MM.1S (cell line): Measurements from ENCODE around the gene ARHGDIB.

Experiments
- DNase-seq: peaks from one replicate; pipeline ENCODE4 v3.0.0-alpha.2; 2015
- H2AFZ ChIP-seq: fragments of 300-600 bp; sonication (generic); 2 replicates; pipeline ENCODE4 v1.6.0; 2016; ENCODE audit warnings: antibody characterized with exemption, low read length
- H3F3A ChIP-seq: fragments of 300-600 bp; sonication (generic); 2 replicates; pipeline ENCODE4 v1.6.1; 2016; ENCODE audit warnings: mild to moderate bottlenecking, antibody characterized with exemption, low read length, moderate library complexity, mixed read lengths; ENCODE audit not compliant: insufficient read depth
- H3K27ac ChIP-seq: fragments of 300-600 bp; sonication (generic); 2 replicates; pipeline ENCODE4 v1.5.1; 2016; ENCODE audit warnings: mild to moderate bottlenecking, low read length
- H3K27me3 ChIP-seq: fragments of 300-600 bp; sonication (generic); replicated peaks from 2 replicates; pipeline ENCODE4 v1.6.0; 2016; ENCODE audit warnings: low read length; ENCODE audit not compliant: insufficient read depth
- H3K36me3 ChIP-seq: fragments of 300-600 bp; sonication (generic); replicated peaks from 2 replicates; pipeline ENCODE4 v1.6.1; 2016; ENCODE audit warnings: mild to moderate bottlenecking, low read length, mixed read lengths; ENCODE audit not compliant: insufficient read depth
- H3K4me1 ChIP-seq: fragments of 300-600 bp; sonication (generic); 2 replicates; pipeline ENCODE4 v1.6.1; 2016; ENCODE audit warnings: low read length, mixed read lengths
- H3K4me2 ChIP-seq: fragments of 300-600 bp; sonication (generic); 2 replicates; pipeline ENCODE4 v1.6.0; 2016; ENCODE audit warnings: low read depth, low read length
- H3K4me3 ChIP-seq: fragments of 300-600 bp; sonication (generic); 2 replicates; pipeline ENCODE4 v1.5.1; 2016; ENCODE audit warnings: low read length, mixed read lengths
- H3K79me2 ChIP-seq: fragments of 300-600 bp; sonication (generic); 2 replicates; pipeline ENCODE4 v1.6.1; 2016; ENCODE audit warnings: mixed run types, low read length, mixed read lengths
- H3K9ac ChIP-seq: fragments of 300-600 bp; sonication (generic); 2 replicates; pipeline ENCODE4 v1.6.1; 2016; ENCODE audit warnings: low read length, mixed read lengths
- H3K9me2 ChIP-seq: fragments of 300-600 bp; sonication (generic); replicated peaks from 2 replicates; pipeline ENCODE4 v1.6.1; 2016; ENCODE audit warnings: mild to moderate bottlenecking, low read length, mixed read lengths; ENCODE audit not compliant: insufficient read depth
- H3K9me3 ChIP-seq: fragments of 300-600 bp; sonication (generic); replicated peaks from 2 replicates; pipeline ENCODE4 v1.6.1; 2016; ENCODE audit warnings: mild to moderate bottlenecking, low read length, mixed read lengths; ENCODE audit not compliant: insufficient read depth
- H4K20me1 ChIP-seq: fragments of 300-600 bp; sonication (generic); 2 replicates; pipeline ENCODE4 v1.6.1; 2016; ENCODE audit warnings: mild to moderate bottlenecking, low read length, moderate library complexity, mixed read lengths; ENCODE audit not compliant: insufficient read depth
- EZH2 ChIP-seq: fragments of 300-600 bp; sonication (generic); optimal IDR thresholded peaks from 2 replicates; pipeline ENCODE3; 2017; ENCODE audit warnings: low read depth, mild to moderate bottlenecking, antibody characterized with exemption, low read length, mixed read lengths
- EZH2phosphoT487 ChIP-seq: fragments of 300-600 bp; sonication (generic); IDR thresholded peaks from 2 replicates; pipeline ENCODE4 v1.6.1; 2018; ENCODE audit warnings: antibody characterized with exemption, low read length
- TF ChIP-seq, protein P1 (sequence below): fragments of 300-600 bp; sonication (generic); IDR thresholded peaks from 2 replicates; pipeline ENCODE4 v1.5.1; 2016; ENCODE audit warnings: antibody characterized with exemption, low read length, mixed read lengths

Gene ARHGDIB

DNA sequence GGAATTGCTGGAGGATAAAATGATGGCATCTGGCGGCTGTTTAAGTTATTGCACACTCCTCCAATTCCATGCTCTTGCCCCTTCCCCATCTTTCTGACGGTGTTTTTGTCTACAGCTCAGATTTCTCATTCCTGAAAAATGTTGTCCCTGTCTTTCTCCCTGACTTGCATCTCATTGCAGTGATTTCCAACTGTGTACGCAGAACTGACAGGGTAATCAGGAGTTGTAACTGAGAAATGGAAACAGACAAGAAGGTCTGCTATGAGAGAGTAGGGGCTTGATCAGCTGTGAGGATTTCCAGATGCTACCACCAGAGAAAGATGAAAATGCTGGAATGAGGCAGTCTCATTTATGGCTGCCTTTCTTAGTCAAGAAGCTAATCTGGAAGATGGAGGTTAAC lies 24.4 kb downstream of the ARHGDIB start:
- TF ChIP-seq EZH2 = no peak
- no peak for TF ChIP-seq EZH2phosphoT487
- TF ChIP-seq, protein P1, sequence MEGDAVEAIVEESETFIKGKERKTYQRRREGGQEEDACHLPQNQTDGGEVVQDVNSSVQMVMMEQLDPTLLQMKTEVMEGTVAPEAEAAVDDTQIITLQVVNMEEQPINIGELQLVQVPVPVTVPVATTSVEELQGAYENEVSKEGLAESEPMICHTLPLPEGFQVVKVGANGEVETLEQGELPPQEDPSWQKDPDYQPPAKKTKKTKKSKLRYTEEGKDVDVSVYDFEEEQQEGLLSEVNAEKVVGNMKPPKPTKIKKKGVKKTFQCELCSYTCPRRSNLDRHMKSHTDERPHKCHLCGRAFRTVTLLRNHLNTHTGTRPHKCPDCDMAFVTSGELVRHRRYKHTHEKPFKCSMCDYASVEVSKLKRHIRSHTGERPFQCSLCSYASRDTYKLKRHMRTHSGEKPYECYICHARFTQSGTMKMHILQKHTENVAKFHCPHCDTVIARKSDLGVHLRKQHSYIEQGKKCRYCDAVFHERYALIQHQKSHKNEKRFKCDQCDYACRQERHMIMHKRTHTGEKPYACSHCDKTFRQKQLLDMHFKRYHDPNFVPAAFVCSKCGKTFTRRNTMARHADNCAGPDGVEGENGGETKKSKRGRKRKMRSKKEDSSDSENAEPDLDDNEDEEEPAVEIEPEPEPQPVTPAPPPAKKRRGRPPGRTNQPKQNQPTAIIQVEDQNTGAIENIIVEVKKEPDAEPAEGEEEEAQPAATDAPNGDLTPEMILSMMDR = no peak
- Histone ChIP-seq H3K79me2 (no peaks in the 10 kb centered on the region), H3K4me3 (no peak overlapping the region), H3K27me3 (no peaks in the 10 kb centered on the region), H3K4me1 (no peaks in the 10 kb centered on the region), H3K4me2 (no peak overlapping the region), H3F3A (no peaks in the 10 kb centered on the region), H4K20me1 (no peaks in the 10 kb centered on the region), H3K9me3 (no peaks in the 10 kb centered on the region), H3K9me2 (no peaks in the 10 kb centered on the region), H3K9ac (no peak overlapping the region), H2AFZ (no peak overlapping the region), H3K27ac (no peak overlapping the region), H3K36me3 (no peaks in the 10 kb centered on the region)
- no peak for DNase-seq

DNA sequence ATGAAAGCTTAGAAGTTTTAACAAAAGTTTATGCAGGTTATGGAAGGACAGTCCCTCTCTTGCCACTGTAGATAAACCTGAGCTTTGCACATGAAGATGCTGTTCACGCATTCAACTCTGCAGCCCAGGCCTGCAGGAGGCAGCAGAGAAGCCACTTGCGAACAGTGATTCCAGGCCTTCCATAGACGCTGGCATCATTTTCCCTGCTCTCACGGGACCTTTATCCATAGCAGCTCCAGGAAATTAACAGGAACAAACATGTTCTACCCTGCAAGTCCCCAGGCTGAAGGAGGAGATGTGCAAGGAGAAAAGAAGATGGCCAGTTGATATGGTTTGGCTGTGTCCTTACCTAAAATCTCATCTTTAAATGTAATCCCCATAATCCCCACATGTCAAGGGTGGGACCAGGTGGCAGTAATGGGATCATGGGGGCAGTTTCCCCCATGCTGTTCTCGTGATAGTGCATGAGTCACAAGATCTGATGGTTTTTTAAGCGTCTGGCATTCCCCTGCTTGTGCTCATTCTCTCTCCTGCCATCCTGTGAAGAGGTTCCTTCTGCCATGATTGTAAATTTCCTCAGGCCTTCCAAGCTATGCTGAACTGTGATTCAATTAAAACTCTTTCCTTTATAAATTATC lies 25.1 kb downstream of the ARHGDIB start:
- H3K79me2 ChIP-seq = no peaks in the 10 kb centered on the region

DNA sequence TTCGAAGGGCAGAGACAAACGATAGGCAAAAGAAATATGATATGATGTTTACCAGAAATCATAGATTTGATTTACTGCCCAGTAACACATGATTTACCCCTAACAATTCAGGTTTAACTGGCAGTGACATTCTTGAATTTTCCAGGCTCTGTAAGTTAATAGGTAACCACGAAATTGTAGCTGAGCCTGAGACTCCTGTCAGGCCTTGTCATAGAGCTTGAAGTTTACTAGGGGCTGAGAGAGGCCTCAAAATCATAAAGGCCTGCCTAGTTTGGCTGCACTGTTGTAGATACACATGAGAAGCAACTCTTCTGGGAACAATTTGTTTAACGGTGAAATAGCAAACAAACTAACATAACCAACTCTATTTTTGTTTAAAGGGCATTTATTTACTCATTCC lies 26.4 kb downstream of the ARHGDIB start:
- TF ChIP-seq EZH2 (no peak), EZH2phosphoT487 (no peak)
- TF ChIP-seq, protein P1 = no peak
- DNase-seq = no peak
- Histone ChIP-seq H3F3A (no peaks in the 10 kb centered on the region), H3K4me2 (no peak overlapping the region), H3K36me3 (no peaks in the 10 kb centered on the region), H3K9ac (no peak overlapping the region), H3K4me3 (no peak overlapping the region), H2AFZ (no peak overlapping the region), H3K27ac (no peak overlapping the region), H3K9me3 (no peaks in the 10 kb centered on the region), H3K9me2 (no peaks in the 10 kb centered on the region), H3K79me2 (no peaks in the 10 kb centered on the region), H3K27me3 (no peaks in the 10 kb centered on the region), H4K20me1 (no peaks in the 10 kb centered on the region), H3K4me1 (no peaks in the 10 kb centered on the region)

More for the DNA sequence above, 25.1 kb downstream of the ARHGDIB start:
- Histone ChIP-seq H3K27me3 (no peaks in the 10 kb centered on the region), H2AFZ (no peak overlapping the region), H3K4me1 (no peaks in the 10 kb centered on the region), H3F3A (no peaks in the 10 kb centered on the region), H3K36me3 (no peaks in the 10 kb centered on the region), H3K4me2 (no peak overlapping the region), H3K9me2 (no peaks in the 10 kb centered on the region), H3K9me3 (no peaks in the 10 kb centered on the region), H3K27ac (no peak overlapping the region), H3K4me3 (no peak overlapping the region), H3K9ac (no peak overlapping the region), H4K20me1 (no peaks in the 10 kb centered on the region)
- DNase-seq = no peak
- no peak for TF ChIP-seq EZH2phosphoT487
- TF ChIP-seq, protein P1 = peak; percentile 43
